ENCODE data around the gene METTL23.

The METTL23 gene

DNA sequence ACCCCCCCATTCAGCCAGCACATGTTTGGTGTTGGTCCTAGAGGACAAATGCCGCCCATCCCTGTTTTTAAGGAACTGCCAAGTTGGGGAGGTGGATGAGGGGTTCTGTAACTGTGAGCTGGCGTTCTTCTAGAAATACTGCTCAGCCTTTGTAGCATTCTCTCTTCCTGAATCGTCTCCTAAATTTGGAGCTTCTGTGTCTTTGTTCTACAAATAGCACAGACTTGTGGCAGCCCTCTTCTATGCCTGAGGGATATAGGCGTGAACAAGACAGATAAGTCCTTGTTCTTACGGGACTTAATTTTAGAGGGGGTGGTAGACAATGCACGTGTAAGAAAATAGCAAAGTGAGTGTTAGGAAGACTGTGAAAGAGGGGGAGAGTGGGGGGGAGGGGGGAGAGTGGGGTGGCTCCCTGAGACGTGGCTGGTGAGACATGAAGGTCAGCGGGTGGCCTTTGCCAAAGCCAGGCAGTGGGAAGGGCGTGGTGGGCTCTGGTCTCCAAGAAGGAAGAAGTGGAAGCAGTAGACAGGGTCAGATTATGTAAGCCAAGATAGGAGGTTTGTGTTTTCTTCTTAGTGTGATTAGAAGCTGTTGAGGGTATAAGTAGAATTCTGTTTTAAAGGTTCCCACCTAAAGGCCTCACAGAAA is 21.2 kb downstream of the METTL23 start:
- TF ChIP-seq, protein P1, sequence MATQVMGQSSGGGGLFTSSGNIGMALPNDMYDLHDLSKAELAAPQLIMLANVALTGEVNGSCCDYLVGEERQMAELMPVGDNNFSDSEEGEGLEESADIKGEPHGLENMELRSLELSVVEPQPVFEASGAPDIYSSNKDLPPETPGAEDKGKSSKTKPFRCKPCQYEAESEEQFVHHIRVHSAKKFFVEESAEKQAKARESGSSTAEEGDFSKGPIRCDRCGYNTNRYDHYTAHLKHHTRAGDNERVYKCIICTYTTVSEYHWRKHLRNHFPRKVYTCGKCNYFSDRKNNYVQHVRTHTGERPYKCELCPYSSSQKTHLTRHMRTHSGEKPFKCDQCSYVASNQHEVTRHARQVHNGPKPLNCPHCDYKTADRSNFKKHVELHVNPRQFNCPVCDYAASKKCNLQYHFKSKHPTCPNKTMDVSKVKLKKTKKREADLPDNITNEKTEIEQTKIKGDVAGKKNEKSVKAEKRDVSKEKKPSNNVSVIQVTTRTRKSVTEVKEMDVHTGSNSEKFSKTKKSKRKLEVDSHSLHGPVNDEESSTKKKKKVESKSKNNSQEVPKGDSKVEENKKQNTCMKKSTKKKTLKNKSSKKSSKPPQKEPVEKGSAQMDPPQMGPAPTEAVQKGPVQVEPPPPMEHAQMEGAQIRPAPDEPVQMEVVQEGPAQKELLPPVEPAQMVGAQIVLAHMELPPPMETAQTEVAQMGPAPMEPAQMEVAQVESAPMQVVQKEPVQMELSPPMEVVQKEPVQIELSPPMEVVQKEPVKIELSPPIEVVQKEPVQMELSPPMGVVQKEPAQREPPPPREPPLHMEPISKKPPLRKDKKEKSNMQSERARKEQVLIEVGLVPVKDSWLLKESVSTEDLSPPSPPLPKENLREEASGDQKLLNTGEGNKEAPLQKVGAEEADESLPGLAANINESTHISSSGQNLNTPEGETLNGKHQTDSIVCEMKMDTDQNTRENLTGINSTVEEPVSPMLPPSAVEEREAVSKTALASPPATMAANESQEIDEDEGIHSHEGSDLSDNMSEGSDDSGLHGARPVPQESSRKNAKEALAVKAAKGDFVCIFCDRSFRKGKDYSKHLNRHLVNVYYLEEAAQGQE (IDR thresholded peaks at IDR 0.05; ENCODE audit: insufficient read depth in 1 of 2, low read depth in 2 of 2, low read length in 2 of 2): no peak
- TF ChIP-seq SIN3A (IDR thresholded peaks at IDR 0.05; ENCODE audit: borderline replicate concordance, insufficient read depth, low read length): no peak
- no peak for TF ChIP-seq TAF1 (IDR thresholded peaks at IDR 0.05; ENCODE audit: borderline replicate concordance, insufficient read depth, low read length)
- TF ChIP-seq FOXP2 (optimal IDR thresholded peaks at IDR 0.05; ENCODE audit: borderline replicate concordance, extremely low read depth, extremely low read length, insufficient read depth): no peak
- no peak for TF ChIP-seq POLR2AphosphoS5 (IDR thresholded peaks at IDR 0.05; ENCODE audit: low read depth, low read length)

DNA sequence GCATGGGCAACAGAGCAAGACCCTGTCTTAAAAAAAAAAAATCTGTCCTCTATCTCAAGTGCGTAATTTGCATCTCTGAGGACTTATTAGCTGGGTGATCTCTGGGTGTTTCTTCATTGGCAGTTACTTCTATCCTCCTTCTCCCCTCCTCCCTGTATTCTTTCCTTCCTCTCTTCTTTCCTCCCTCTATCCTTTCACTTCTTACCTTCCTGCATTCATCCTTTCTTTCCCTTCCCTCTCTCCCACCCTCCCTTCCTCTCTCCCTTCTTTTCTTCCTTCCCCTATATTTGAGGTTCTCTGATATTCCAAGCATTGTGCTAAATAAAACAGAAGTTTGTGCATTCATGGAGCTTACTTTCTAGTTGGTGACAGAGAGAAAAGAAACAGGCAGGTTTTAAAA is 22.0 kb downstream of the METTL23 start:
- TF ChIP-seq SIN3A (IDR thresholded peaks at IDR 0.05; ENCODE audit: borderline replicate concordance, insufficient read depth, low read length) (no peak), TAF1 (IDR thresholded peaks at IDR 0.05; ENCODE audit: borderline replicate concordance, insufficient read depth, low read length) (no peak)

DNA sequence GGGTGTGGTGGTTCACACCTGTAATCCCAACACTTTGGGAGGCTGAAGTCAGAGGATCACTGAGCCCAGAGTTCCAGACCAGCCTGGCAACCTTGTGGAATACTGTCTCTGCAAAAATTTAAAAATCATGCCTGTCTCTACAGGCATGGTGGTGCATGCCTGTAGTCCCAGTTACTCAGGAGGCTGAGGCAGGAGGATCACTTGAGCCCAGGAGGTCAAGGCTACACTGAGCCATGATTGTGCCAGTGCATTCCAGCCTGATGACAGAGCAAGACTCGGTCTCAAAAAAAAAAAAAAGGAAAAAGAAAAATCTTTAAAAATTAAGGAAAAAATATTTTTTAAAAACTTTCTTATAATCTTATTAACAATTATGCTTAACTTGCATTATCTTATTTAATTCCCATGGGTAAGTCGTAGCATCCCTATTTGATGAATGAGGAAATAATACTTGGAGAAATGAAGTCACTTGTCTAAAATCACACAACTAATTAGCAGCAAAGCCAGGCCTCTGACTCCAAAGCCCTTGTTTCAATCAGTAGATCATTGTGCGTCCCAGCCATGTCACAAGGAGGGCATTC is 24.9 kb downstream of the METTL23 start:
- no peak for TF ChIP-seq POLR2AphosphoS5 (IDR thresholded peaks at IDR 0.05; ENCODE audit: low read depth, low read length)
- TF ChIP-seq TAF1 (IDR thresholded peaks at IDR 0.05; ENCODE audit: borderline replicate concordance, insufficient read depth, low read length): no peak
- no peak for TF ChIP-seq FOXP2 (optimal IDR thresholded peaks at IDR 0.05; ENCODE audit: borderline replicate concordance, extremely low read depth, extremely low read length, insufficient read depth)
- TF ChIP-seq SIN3A (IDR thresholded peaks at IDR 0.05; ENCODE audit: borderline replicate concordance, insufficient read depth, low read length): no peak

DNA sequence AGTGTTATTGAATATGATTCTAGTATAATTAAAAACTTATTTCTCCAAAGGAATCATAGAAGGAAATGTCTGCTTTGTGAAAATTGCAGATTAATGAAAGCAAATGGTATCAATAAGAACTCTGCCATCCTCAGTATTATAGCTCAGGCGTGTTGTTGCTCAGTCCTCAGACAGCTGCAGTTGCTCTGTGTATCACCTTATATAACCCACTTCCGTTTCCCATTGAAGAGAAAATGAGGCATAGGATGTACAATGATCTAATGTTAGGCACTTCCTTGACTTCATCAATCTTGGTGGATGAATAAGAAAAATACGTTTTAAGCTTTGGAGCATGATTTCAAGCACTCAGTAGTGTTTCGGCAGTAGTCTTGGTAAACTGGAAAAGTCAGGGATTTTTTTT is 25.4 kb downstream of the METTL23 start:
- TF ChIP-seq TAF1 (IDR thresholded peaks at IDR 0.05; ENCODE audit: borderline replicate concordance, insufficient read depth, low read length) (no peak), SIN3A (IDR thresholded peaks at IDR 0.05; ENCODE audit: borderline replicate concordance, insufficient read depth, low read length) (no peak)

DNA sequence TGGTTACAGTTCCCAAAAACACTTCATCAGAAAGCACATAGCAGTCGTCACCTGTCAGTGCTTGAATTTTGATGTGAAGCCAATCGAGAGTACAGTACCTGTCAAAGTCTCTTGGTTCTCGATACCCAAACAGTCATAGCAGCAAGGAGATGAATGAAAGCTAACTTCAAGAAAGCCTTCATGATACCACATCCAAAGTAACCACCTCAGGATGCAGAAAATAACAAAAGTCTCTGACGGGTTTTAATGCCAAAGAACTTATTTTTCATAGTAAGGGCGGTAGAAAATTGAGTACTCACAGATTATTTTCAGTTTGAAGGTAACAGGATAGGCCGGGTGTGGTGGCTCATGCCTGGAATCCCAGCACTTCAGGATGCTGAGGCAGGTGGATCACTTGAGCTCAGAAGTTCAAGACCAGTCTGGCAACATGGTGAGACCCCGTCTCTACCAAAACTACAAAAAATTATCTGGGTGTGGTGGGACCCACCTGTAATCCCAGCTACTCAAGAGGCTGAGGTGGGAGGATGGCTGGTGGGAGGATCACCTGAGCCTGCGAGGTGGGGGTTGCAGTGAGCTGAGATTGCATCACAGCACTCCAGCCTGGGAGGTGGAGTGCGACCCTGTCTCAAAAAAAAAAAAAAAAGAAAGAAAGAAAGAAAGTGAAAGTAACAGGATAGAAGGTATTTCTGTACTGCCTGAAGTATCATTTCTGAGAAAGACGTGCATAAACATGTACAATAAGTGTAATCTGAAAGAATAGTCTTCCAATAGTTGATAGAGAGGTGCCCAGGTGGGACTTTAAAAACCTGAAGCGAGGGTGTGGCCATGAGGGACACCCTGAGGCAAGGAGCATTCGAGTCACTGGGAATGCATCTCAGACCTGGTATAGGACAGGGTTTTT is 26.7 kb downstream of the METTL23 start:
- TF ChIP-seq, protein P1 (IDR thresholded peaks at IDR 0.05; ENCODE audit: insufficient read depth in 1 of 2, low read depth in 2 of 2, low read length in 2 of 2): no peak
- TF ChIP-seq TAF1 (IDR thresholded peaks at IDR 0.05; ENCODE audit: borderline replicate concordance, insufficient read depth, low read length) (no peak), SIN3A (IDR thresholded peaks at IDR 0.05; ENCODE audit: borderline replicate concordance, insufficient read depth, low read length) (no peak), FOXP2 (optimal IDR thresholded peaks at IDR 0.05; ENCODE audit: borderline replicate concordance, extremely low read depth, extremely low read length, insufficient read depth) (no peak), POLR2AphosphoS5 (IDR thresholded peaks at IDR 0.05; ENCODE audit: low read depth, low read length) (no peak)

DNA sequence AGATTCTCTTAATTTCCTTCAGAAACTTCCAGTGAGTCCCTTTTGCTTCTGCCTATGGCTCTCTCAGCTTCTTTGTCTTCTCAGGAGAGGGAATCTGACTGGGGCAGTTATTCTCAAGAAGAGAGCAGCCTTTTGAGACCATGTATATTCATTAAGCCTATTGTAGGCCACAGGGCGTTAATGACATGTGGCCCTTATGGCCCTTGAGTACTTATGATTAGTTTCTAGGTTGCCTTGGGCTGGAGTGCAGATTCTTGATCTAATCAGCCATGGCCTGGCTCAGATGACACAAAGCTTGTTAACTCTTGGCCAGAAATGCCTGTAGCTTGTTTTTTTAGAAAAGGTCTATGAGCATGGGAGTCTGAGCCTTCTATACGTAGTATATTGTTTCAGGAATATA is 28.6 kb downstream of the METTL23 start:
- TF ChIP-seq, protein P1 (IDR thresholded peaks at IDR 0.05; ENCODE audit: insufficient read depth in 1 of 2, low read depth in 2 of 2, low read length in 2 of 2): no peak
- TF ChIP-seq POLR2AphosphoS5 (IDR thresholded peaks at IDR 0.05; ENCODE audit: low read depth, low read length) (no peak), FOXP2 (optimal IDR thresholded peaks at IDR 0.05; ENCODE audit: borderline replicate concordance, extremely low read depth, extremely low read length, insufficient read depth) (no peak), TAF1 (IDR thresholded peaks at IDR 0.05; ENCODE audit: borderline replicate concordance, insufficient read depth, low read length) (no peak), SIN3A (IDR thresholded peaks at IDR 0.05; ENCODE audit: borderline replicate concordance, insufficient read depth, low read length) (no peak)

All from PFSK-1 (cell line).